Measurements from ENCODE around the gene SGK2.

DNA sequence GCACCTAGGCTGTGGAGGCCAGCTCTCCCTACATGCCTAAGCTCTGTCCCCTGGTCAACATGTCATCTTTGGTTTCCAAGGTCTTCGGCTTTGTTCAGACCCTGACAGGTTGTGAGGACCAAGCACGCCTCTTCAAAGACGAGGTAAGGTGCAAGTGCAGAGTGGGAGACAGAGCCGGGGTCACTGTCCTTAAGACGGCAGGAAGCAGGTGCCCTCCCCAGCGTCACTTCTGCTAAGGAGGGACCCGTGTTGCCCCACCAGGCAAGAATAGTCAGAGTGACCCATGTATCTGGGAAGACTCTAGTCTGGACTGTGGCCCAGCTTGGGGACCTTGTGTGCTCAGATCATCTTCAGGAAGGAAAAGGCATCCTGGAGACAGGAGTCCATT, 18.2 kb upstream of the SGK2 start:
- TF ChIP-seq, protein P1, sequence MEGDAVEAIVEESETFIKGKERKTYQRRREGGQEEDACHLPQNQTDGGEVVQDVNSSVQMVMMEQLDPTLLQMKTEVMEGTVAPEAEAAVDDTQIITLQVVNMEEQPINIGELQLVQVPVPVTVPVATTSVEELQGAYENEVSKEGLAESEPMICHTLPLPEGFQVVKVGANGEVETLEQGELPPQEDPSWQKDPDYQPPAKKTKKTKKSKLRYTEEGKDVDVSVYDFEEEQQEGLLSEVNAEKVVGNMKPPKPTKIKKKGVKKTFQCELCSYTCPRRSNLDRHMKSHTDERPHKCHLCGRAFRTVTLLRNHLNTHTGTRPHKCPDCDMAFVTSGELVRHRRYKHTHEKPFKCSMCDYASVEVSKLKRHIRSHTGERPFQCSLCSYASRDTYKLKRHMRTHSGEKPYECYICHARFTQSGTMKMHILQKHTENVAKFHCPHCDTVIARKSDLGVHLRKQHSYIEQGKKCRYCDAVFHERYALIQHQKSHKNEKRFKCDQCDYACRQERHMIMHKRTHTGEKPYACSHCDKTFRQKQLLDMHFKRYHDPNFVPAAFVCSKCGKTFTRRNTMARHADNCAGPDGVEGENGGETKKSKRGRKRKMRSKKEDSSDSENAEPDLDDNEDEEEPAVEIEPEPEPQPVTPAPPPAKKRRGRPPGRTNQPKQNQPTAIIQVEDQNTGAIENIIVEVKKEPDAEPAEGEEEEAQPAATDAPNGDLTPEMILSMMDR (conservative IDR thresholded peaks at IDR 0.05; ENCODE audit: low read length) = no peak
- no peak for TF ChIP-seq EZH2phosphoT487 (IDR thresholded peaks at IDR 0.05; ENCODE audit: borderline replicate concordance, low read depth, low read length)
